HG03520 (cell line): ENCODE measurements around the gene TCEAL9.
"Not testable (repeated sequence)": the region's sequence is repeated elsewhere in the genome, so short reads cannot be mapped to it uniquely, and the experiment has no call there.

Experiments
- ATAC-seq: cut with Tn5 transposase; IDR thresholded peaks from one replicate; pipeline ENCODE4 v1.9.1; 2021; ENCODE audit warnings: mild to moderate bottlenecking, moderate library complexity; ENCODE audit not compliant: unreplicated experiment

Gene TCEAL9

GRCh38 chrX:103372886-103373285, 16.6 kb downstream of the TCEAL9 start:
- ATAC-seq, result no peak

GRCh38 chrX:103373581-103373980, 17.3 kb downstream of the TCEAL9 start:
- no peak for ATAC-seq

GRCh38 chrX:103376118-103376978, 20.0 kb downstream of the TCEAL9 start, which contains the start of gene BEX3:
BEX3 (plus strand) TSS chrX:103376538; CDS start chrX:103377522, 984 bp downstream.
- ATAC-seq, result no peak

GRCh38 chrX:103376979-103377324, 20.6 kb downstream of the TCEAL9 start:
- ATAC-seq, result no peak

- no peak for ATAC-seq
Measured at GRCh38 chrX:103378990-103379389, 22.7 kb downstream of the TCEAL9 start.

GRCh38 chrX:103382877-103383276, 26.6 kb downstream of the TCEAL9 start:
- ATAC-seq, result no peak

GRCh38 chrX:103384672-103385071, 28.4 kb downstream of the TCEAL9 start:
- no peak for ATAC-seq

- ATAC-seq, result not testable (repeated sequence)
Measured at GRCh38 chrX:103385283-103385830, 29.1 kb downstream of the TCEAL9 start.

GRCh38 chrX:103386332-103386731, 30.0 kb downstream of the TCEAL9 start:
- no peak for ATAC-seq

GRCh38 chrX:103393487-103393886, 37.2 kb downstream of the TCEAL9 start:
- ATAC-seq, result no peak

GRCh38 chrX:103396186-103396585, 39.9 kb downstream of the TCEAL9 start:
- no peak for ATAC-seq

GRCh38 chrX:103396660-103397059, 40.4 kb downstream of the TCEAL9 start:
- ATAC-seq, result no peak

- ATAC-seq, result no peak
Measured at GRCh38 chrX:103397707-103398106, 41.4 kb downstream of the TCEAL9 start.

GRCh38 chrX:103398421-103398864, 42.1 kb downstream of the TCEAL9 start:
- ATAC-seq, result no peak

- ATAC-seq, result no peak
Measured at GRCh38 chrX:103399744-103400143, 43.4 kb downstream of the TCEAL9 start.

GRCh38 chrX:103400931-103401330, 44.6 kb downstream of the TCEAL9 start:
- ATAC-seq, result no peak

GRCh38 chrX:103404231-103405008, 48.1 kb downstream of the TCEAL9 start:
- peak; percentile 96 for ATAC-seq

- no peak for ATAC-seq
Measured at GRCh38 chrX:103405009-103405333, 48.7 kb downstream of the TCEAL9 start.

GRCh38 chrX:103406256-103406655, 50.0 kb downstream of the TCEAL9 start:
- ATAC-seq, result no peak

- ATAC-seq, result no peak
Measured at GRCh38 chrX:103407776-103408175, 51.5 kb downstream of the TCEAL9 start.
